GM19438 (cell line): Measurements from ENCODE around the gene GSPT1.
"Not testable (repeated sequence)": the region's sequence is repeated elsewhere in the genome, so short reads cannot be mapped to it uniquely, and the experiment has no call there.

Source experiments
- ATAC-seq: cut with Tn5 transposase; IDR thresholded peaks from one replicate; pipeline ENCODE4 v1.9.1; 2021; ENCODE audit warnings: low read depth; ENCODE audit not compliant: unreplicated experiment

Gene GSPT1

DNA sequence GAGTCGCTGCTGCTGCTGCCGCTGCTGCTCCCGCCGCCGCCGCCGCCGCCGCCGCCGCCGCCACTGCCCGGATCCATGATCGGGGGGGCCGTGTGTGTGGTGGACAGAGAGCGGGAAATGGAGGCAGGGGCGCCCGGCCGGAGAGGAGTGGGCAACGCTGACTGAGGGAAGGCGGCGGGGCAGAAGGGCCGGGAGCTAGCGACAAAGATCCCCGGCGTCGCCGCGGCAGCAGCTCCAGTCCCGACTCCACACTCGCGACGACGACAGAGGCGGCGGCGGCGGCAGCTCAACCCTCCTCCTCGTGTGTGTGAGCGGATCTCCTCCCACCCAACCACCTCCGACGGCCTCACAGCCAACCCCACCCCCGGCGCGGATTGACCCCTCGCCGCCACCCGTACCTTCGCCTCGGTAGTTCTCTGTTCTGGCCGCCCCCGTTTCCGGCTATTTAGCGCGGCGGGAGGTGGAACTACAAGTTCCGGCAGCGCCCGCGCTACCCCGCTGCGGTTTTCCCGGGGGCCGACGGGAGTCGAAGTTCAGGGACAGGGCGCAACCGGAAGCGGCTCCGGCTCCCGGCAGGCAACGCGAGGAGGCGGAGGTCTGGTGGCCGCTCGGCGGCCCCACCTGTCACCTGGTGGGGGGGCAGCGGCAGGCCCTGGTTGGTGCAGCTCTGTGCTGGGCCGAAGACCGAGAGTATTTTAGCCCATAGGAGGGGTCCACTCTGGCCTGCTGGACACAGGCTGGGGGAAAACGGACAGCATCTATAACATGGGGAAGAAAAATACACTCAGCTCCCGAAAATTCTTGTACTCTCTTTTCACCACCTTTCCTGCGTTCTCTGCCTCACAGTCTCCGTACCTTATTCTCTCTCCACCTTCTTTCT, at the start of gene GSPT1:
GSPT1 (minus strand) TSS at position 313 of the 880 bp plus-strand sequence; CDS start at position 77, 236 bp downstream.
- ATAC-seq: peak; percentile 84

- ATAC-seq: peak; percentile 60
Observed at GRCh38 chr16:11964761-11965551, 49.2 kb upstream of the GSPT1 start, which contains the start of gene TNFRSF17. Gene TNFRSF17, plus strand, starts transcription at chr16:11965210. Its CDS starts 115 bp downstream, at chr16:11965325.

DNA sequence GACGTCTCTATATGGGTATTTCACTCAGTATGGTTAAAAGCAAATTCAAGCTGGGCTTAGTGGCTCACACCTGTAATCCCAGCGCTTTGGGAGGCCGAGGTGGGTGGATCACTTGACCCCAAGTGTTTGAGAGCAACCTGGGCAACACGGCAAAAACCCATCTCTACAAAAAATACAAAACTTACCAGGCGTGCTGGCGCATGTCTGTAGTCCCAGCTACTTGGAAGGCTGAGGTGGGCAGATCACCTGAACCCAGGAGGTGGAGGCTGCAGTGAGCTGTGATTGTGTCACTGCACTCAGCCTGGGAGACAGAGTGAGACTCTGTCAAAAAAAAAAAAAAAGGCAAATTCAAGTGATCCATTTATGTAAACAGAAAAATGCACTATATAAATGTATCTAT, 48.0 kb upstream of the GSPT1 start:
- no peak for ATAC-seq

DNA sequence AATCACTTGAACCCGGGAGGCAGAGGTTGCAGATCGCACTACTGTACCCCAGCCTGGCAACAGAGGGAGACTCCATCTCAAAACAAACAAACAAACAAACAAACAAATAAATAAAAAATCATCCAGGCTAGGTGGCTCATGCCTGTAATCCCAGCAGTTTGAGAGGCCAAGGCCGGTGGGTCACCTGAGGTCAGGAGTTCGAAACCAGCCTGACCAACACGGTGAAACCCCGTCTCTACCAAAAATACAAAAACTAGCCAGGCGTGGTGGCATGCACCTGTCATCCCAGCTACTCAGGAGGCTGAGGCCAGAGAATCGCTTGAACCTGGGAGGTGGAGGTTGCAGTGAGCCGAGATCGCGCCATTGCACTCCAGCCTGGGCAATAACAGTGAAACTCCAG, 47.2 kb upstream of the GSPT1 start:
- not testable (repeated sequence) for ATAC-seq

DNA sequence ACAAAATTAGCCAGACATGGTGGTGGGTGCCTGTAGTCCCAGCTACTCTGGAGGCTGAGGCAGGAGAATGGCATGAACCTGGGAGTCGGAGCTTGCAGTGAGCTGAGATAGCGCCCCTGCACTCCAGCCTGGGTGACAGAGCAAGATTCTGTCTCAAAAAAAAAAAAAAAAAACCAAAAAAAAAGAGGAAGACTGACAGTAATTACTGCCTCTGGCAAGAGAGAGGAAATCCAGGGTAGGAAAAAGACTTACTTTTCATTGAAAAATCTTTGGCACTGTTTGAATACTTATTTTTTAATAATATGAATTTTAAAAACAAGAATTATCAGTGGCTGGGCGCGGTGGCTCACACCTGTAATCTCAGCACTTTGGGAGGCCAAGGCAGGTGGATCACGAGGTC, 46.7 kb upstream of the GSPT1 start:
- ATAC-seq: not testable (repeated sequence)

DNA sequence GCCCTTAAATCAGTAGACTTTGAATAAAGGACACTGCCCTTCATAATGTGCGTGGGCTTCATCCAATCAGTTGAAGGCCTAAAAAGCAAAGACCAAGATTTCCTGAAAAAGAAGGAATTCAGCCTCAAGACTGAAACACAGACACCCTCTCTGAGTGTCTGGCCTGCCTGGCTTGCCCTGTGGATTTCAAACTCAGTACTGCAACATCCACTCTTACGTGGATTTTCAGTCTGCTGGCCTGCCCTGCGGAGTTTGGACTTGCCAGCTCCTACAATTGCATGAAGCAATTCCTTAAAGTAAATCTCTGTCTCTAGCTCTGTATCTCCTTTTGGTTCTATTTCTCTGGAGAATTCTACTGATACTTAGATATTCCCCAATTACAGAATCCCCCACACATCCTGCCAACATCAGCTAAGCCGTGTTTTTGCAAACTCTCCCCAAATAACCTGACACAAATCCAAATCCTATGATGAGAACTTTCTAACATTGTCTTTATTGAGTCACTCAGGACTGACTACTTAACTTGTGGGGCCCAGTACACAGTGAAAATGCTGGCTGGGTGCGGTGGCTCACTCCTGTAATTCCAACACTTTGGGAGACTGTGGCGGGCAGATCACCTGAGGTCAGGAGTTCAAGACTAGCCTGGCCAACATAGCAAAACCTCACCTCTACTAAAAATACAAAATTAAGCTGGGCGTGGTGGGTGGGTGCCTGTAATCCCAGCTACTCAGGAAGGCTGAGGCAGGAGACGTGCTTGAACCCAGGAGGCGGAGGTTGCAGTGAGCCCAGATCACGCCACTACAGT, 42.0 kb upstream of the GSPT1 start:
- no peak for ATAC-seq

GRCh38 chr16:11956558-11956957, 40.8 kb upstream of the GSPT1 start:
- no peak for ATAC-seq

- ATAC-seq: no peak
Observed at GRCh38 chr16:11955713-11956123, 40.0 kb upstream of the GSPT1 start.

- not testable (repeated sequence) for ATAC-seq
Observed at GRCh38 chr16:11953576-11953975, 37.8 kb upstream of the GSPT1 start.

- ATAC-seq: no peak
Observed at GRCh38 chr16:11950388-11950787, 34.6 kb upstream of the GSPT1 start.

- no peak for ATAC-seq
Observed at GRCh38 chr16:11949527-11949926, 33.8 kb upstream of the GSPT1 start.

DNA sequence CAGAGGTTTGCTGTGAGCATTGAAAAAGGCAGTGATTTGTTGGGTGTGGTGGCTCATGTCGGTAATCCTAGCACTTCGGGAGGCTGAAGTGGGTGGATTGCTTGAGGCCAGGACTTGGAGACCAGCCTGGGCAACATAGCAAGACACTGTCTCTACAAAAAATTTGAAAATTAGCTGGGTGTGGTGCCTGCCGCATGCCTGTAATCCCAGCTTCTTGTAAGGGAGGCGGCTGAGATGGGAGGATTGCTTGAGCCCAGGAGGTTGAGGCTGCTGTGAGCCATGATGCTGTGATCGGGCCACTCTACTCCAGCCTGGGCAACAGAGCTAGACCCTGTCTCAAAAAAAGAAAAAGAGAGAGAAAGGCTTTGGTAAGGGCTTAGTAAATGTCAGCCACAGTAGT, 33.1 kb upstream of the GSPT1 start:
- no peak for ATAC-seq

DNA sequence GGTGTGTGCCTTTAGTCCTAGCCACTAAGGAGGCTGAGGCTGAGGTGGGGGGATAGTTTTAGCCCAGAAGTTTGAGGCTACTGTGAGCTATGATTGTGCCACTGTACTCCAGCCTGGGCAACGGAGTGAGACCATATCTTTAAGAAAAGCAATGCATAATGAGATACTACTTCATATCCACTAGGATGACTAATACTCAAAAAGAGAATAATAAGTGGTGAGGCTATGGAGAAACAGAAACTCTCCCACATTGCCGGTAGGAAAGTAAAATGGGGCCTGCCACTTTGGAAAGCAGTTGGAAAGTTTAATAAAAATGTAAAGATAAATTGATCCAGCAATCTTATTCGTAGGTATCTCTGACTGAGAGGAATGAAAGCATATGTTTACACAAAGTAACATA, 30.7 kb upstream of the GSPT1 start:
- no peak for ATAC-seq

DNA sequence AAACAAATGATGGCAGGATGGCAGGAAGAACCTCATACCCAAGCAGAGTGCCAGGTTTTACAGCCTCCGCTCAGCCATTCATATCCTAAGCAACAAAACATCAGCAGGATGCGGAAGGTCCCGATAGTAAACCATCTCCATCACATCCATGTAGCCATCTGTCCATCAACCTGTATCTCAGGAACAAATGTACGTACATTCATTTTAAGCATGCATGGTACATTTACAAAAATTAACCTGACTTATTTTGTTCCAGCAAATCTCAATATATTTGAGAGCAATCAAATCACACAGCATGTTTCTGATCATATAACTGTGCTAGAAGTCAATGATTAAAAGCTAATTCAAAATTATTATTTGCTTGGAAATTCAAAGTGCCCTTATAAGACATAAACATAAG, 26.2 kb upstream of the GSPT1 start, which contains the start of gene NPIPB2:
NPIPB2 (minus strand) TSS at position 101 of the 400 bp plus-strand sequence; CDS start at position 101, 0 bp downstream.
- not testable (repeated sequence) for ATAC-seq

- not testable (repeated sequence) for ATAC-seq
Observed at GRCh38 chr16:11927350-11927749, 11.6 kb upstream of the GSPT1 start.

GRCh38 chr16:11924046-11924445, 8.3 kb upstream of the GSPT1 start:
- ATAC-seq: not testable (repeated sequence)

- ATAC-seq: no peak
Observed at GRCh38 chr16:11916524-11917285, 949 bp upstream of the GSPT1 start.

DNA sequence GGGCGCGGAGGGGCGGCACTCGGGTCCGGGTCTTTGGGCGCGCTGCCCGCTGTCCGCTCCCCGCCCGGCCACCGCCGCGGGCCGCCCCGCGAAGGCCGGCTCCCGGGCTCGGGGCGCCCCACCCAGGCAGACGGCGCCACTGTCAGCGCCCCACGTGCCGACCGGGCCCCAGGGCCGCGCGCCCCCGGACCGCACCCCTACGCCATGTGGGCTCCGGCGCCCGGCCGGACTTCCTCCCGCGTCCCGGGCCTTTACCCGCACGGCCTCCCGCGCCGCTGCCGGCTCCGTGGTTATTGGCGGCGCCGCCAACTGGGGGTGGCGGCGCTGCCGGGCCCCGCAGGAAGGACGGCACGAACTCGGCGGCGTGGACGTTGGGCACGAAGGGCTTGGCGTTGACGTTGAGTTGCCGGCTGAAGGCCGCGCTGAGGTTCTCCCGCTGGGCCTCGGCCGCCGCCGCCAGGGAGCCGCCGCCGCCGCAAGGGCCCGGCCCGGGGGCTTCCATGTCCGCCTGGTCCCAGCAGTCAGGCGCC, 577 bp downstream of the GSPT1 start:
- ATAC-seq: peak; percentile 30
